DMS 273 (cell line): ENCODE results near the gene KBTBD13.

Source experiments
- DNase-seq: peaks from one replicate; lab custom pipeline; 2025; ENCODE audit not compliant: unreplicated experiment; lab: John Stamatoyannopoulos, UW

The KBTBD13 gene

DNA sequence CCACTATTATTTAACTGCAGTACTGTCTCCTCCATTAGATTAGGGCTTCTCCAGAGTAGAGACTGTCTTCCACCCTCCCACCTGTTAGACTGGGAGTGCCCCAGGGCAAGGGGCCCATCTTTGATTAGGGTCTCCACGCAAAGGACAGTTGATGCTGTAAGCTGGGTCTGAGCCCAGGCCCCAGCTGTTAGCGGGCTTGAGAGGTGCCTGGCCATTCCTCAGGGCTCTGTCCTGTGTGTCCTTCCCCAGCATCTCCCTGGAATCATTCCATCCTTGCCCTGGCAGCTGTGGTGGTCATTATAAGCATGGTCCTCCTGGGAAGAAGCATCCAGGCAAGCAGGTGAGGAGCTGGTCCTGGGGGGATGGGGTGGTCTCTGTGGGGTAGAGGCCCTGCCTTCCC is 25.3 kb upstream of the KBTBD13 start:
- no peak for DNase-seq

DNA sequence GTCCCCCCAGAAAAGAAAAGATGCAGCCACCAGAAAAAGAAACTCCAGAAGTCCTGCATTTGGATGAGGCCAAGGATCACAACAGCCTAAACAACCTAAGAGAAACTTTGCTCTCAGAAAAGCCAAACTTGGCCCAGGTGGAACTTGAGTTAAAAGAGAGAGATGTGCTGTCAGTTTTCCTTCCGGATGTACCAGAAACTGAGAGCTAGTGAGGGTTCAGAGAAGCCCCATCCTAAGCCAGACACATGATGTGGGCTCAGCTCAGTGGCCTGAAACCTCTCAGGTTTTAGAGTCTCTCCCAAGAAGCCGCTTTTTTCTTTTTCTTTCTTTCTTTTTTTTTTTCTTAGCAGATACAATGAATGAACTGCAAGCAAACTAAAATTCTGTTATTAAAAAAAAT is 23.6 kb upstream of the KBTBD13 start:
- no peak for DNase-seq

DNA sequence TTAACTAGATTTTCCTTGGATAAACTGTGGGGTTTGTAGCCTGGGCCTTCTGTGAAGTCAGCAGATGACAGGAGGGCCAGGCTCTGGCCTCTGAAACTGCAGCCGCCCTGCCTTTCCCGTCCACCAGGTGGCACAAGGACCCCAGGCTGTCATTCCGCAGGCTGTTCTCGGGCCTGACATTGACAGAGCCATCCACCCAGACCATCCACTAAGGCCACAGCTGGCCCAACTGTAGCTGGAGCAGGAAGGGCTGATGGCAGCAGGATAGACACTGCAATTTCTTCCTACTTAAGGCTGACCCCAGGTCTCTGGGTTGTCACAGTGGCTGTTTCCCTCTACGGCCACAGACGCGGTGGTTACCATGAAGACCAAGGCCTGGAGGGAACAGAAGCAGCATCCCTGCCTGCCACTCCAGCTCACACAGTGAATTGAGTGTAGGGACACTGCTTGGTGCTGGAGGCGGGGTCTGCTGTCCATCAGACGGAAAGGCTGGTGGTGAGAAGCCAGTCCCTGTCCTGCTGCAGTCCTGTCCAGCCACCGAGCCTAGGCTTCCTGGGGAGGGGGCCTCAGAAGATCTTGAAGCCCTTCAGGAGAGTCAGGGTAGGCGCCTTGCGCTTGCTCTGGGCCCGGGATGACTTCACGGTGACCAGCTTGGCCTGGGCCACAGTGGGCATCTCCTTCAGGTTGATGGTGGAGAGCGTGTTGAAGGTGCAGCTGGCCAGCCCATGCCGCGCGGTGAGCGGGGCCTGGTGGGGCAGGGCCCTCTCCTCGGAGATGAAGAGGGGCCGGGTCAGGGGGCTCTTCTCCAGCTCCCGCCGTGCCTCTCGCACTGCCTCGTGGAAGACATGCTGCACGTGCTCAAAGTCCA is 22.0 kb upstream of the KBTBD13 start:
- peak; percentile 75 for DNase-seq

DNA sequence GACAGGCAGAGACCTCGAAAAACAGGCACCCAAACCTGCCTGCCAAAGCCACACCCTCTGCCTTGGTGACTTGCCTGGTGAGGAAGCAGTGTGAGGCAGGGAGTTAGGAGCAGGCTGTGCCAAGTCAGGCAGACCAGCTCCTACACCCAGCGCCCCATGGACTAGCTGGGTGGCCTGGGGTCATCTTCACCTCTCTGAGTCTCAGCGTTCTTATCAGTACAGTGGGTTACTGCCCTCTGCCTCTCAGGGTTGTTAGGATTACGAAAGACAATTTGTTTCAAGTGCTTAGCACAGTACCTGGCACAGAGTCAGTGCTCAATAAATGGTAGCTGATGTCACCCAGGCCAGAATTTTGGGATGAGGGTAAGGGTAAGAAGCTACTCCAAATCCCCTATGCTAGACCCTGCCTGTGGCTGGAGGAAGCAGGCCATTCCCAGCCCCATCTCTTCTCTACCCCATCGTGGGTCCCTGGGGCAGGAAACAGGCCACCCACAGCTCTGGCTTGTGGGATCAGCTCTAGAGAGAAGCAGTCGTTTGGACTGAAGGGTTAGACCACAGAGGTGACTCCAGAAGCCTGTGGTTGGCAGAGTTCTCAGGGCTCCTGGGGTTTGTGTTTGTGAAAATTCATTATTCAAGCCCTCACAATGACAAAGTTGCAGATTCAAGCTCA is 21.2 kb upstream of the KBTBD13 start:
- DNase-seq, result no peak

DNA sequence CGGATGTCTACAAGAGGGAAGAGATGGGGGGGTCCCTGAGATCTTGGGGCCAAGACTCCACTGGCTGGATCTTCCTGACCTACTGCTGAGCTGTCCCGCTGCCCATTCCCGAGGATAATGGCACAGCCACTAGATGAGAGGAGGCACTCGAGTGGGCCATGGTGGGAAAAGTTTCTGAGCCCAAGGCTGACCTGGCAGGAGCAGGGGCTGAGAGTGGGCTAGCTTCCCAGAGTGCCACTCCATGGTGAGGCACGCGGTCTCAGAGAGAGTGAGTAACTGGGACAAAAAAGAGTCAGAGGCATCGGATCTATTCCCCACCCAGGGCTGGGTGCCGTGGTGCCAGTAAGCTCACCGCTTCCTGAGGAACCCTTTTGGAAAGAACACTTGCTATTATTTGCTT is 20.4 kb upstream of the KBTBD13 start:
- no peak for DNase-seq

DNA sequence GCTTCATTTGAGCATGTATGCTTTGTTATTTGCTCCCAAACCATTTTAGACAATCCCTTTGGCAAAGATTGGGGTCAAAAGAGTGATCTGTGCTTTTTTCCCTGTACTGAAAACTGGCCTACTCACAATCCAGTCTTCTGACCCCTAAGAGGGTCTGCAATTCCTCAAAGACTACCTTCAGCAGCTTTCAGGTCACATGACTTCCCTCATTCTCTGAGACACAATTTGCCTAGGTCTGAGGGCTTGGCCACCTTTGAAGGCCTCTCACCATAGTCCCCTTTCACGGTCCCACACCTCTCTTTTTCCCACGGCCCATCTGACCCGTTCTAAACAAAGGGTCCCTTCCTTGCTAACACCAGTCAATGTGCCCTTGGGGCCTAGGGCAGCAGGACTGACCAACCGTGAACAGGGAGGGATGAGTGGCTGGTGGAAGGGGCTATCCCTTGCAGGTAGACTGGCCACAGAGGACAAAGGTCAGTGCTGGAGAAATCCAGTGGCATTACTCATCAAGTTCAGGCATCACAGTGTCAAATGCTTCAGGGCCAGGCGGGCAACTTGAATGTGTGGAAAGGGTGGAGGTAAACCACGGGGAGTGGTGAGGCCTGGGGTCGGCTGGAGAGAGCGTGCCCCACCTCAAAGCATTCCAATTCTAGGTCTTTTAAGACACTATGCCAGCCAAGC is 19.5 kb upstream of the KBTBD13 start:
- DNase-seq, result no peak

DNA sequence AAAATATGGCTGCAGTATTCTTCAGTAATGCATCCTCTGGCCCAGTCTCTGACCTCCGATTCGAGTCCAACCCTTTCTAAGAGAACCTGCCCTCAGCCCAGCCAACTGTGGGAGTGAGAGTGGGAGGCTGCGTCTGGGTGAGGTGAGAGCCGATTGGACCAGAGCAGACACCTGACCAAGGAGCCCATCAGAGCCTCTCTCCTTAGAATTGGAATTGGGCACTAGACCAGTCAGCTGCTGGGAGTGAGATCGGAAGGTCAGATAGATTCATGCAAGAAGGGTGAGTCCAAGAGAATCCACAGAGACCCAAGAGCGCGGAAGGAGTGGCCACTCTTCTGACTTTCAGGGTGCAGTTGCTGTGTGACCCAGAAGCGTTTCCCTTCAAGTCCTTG is 19.0 kb upstream of the KBTBD13 start:
- DNase-seq, result no peak

DNA sequence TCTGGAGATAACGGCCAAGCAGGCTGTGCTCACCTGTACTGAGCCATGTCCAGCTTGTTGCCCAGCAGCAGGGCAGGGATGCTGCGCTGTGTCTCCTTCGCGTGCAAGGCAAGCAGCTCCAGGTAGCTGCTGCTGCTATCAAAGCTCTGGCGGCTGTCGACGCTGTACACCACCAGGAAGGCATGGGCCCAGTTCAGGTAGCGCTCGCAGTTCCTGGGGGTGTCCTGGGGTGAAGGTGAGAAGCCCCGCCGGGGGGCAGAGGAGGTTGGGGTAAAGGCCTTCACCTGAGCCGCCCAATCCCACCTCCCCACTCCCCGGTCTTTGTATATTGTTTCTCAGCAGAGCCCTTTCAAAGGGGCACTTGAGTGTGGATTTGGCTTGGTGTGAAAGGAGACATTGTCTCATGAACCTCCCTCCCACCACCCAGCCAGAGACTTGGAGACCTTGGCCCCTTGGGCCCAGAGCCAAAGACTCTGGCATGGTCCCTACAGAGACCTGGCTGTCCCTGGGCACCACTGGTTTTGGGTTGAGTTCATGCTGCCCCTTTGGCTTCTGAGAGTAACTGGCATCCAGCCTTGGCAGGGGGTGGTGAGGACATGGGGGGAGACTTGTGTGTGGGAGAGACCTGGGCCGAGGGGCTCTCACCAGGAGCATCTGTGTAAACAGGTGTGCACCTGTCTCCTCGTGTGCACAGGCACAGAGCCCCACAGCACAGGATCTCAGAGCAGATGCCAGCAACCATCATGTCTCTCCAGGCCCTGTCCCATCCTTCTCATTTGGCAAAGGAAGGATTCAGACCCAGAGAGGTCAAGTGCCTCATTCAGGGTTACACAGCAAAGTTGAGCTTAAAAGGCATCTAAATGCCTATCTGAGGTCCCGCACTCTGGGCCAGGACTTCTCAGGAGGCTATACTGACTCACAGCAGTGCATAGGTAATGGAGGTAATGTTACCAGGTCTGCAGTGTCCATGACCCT is 17.9 kb upstream of the KBTBD13 start:
- DNase-seq, result no peak

DNA sequence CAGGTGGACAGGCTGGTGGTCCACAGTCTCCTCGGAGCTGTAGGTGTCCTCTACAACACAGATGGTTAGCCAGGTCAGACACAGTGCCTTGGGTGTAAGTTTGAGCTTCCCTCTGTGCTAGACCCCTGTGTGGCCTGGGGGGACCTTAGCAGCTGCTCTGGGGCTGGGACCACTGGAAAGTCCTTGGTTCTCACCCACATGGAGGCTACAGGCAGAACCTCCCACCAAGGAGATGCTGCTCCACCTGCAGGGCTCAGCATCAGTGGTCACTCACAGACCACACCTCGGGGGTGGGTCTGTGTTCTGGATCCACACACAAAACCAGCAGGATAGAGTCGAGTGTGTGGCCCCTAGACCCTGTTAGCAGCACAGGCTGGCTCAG is 17.2 kb upstream of the KBTBD13 start:
- no peak for DNase-seq

DNA sequence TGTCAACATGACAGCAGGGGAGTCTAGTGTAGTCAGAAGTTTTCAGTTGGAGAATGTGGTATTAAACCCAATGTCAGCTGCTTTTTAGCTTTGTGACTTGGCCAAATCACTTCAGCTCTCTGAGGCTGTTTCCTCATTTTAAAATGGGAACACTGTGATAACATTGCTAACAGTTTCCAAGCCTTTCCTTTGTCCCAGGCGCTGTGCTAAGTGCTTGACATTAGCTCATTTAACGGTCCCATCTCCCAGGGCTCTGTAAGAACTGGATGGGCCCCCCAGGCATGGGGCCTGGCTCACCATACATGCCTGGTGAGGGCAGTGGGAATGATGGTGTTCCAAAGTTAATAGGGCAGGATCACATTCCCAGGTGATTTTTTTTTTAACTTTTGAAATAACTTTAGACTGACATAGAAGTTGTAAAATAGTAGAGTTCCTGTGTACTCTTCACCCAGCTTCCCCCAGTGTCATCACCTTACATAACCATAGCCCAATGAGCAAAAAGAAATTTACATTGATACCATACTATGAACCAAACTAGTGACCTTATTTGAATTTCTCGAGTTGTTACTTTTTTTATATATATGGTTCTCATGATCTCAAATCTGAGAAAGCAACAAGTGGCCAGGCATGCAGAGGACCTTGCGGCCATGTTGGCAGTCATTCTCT is 16.5 kb upstream of the KBTBD13 start:
- no peak for DNase-seq

DNA sequence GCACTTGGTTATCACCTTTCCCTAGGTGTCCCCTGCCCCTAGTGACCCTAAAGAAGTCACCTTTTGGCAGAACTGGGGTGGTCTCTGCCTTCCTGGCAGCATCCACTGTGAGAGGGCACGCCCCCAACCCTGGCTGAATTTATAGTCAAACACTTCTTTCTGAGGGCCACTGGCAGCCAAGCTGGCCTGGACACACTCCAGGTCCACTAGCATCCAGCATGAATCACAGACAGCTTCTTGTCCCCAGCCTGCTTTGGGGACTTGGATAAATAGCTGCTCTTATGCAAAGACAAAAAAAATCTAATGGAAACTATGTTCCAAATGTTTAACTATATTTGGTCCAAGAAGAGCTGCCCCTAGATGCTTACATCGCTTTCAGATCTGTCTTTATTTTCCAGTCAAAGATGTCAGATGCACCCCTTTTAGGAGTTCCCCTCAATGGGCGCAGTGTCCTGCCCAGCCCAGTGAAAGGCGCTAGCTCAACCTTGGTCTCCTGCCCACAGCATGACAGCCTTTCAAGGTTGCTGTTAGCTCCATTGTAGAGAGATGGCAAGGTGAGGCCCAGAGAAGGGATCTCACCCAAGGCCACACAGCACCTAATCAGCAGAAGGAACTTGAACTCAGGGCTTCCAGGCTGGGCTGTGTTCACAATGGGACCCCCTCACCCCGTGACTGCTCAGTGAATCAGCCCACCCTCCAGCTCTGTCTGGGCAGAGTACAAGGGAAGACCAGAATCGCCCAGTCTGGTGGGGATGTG is 15.7 kb upstream of the KBTBD13 start:
- no peak for DNase-seq

DNA sequence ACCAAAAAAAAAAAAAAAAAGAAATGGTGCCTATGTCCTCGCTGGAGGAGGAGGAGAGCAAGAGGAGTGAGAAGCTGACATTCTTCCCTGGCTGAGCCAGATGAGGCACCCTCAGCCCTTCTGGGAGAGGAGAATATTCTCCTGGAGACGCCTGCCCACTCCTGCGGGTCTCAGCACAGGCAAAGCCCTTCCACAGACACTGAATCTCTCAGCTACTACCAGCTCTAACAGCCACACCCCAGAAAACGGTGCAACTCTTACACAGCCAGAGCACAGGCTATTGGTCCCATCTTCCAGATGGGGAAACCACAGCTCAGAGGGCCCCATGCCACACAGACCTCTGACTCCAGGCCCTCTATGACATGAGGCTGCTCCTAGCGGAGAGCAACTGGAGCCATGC is 14.5 kb upstream of the KBTBD13 start:
- no peak for DNase-seq

DNA sequence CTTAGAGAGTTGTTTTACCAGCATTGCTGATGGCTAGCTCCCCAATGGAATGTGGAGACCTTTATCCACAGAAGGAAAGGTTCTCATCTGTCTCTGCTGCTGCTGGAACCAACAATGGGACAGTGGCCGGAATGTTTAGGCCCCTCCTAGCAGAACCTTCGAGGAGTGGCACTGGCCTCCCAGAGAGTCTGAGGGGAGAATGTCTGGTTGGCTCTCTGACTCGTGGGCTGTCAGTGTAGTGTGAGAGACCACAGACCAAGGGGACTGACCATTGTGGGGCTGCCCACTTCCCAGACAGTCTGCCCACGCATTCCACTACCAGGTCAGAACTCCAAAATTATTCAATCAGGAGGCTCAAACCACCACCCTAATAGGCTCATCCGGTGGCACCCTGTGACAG is 13.8 kb upstream of the KBTBD13 start:
- DNase-seq, result no peak

DNA sequence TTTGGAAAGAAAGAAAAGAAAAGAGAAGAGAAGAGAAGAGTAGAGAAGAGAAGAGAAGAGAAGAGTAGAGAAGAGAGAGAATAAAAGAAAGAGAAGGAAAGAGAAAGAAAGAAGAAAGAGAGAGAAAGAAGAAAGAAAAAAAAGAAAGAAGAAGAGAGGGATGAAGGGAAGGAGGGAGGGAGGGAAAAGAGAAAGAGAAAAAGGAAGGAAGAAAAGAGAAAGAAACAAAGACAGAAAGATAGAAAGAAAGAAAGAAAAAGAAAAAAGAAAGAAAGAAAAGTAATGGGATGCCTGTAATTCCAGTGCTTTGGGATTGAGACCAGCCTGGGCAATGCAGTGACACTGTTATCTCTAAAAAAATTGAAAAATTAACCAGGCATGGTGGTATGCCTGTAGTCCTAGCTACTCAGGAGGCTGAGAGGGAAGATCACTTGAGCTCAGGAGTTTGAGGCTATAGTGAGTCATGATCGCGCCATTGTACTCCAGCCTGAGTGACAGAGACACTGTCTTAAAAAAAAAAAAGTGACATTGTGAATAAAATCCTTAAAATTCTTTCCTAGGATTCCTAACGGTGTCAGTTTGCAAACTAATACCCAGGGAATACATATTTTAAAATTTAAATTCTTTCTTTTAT is 10.4 kb upstream of the KBTBD13 start:
- DNase-seq, result no peak

DNA sequence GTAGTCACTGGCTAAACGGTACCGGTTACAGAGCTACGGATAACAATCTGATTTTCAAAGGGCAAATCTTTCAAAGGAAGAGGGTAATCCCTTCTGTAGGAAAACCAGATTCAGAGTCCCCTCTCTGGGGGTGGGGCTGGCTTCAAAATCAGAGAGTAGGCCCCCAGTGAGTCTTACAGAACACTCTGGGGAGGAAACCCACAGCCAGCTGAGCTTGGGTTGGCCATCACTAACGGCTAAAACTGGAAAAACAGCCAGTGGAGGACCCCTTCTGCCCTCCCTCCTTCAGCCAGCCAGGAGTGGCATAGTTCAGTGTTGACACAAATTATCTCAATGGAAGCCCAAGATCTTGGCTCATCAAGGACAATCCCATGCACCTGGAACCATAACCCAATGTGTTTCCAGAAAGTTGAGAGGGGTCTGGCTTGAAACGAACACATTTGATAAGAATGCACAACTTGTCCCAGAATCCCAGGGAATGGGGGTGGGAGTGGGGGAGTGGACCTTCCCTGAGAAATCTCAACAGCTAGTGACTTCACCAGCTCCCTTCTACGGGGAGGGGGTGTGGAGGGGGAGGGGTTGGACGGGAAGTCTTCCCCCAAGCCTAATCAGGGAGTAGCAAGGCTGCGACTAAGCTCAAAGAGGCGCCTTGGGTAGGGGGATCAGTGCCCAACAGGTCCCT is 9.8 kb upstream of the KBTBD13 start:
- DNase-seq, result no peak

DNA sequence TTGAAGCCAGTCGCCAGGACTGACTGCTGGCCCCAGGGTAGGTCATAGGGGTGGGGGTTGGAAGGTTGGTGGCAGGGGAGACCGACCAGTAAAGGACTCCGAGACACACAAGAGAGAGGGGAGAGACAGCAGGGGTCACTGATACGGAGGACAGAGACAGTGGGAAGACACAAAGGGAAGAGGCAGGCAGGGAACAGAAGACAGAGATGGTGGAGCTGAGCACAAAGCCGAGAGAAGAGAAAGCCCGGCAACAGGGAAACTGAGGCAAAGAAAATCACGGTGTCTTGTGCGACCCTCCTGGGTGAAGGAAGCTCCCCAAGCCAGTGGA is 9.3 kb upstream of the KBTBD13 start:
- no peak for DNase-seq

DNA sequence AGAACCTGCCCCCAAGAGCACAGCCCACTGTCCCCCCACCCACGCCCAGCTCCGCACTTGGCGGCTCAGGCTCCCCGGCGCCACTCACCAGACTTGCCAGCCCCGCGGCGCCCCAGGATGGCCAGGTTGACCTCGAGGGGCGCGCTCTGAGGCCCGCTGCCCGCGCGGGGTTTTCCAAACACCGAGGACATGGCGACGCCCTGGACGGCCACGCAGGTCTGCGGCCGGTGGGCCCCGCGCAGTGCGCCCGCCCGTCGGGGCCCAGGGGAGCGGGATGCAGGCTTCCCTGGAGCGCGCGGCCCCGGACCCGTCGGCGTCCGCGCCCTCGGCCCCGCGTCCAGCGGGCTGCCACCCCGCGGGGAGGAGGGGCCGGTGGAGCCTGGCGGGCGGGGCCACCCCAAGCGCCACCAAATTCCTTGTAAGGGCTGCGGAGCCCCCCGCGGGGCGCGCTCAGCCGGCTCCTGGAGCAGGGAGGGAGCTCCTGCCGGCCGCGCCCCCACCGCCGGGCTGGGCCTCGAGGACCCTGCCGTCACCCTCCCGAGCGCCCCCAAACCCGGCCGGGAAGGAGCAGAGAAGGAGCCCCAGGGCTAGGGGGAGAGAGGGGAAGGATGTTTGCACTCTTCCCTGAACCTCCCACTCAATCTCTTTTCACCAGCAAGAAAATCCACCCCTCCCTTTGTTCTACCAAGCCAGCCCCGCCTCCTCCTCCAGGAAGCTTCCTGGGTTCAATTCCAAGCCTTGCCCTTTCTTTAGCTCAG is 8.7 kb upstream of the KBTBD13 start, which contains the start of gene RASL12:
Gene RASL12 (minus strand): TSS at position 347 of the 758 bp plus-strand sequence. CDS start 156 bp downstream, at position 191.
- DNase-seq, result no peak

DNA sequence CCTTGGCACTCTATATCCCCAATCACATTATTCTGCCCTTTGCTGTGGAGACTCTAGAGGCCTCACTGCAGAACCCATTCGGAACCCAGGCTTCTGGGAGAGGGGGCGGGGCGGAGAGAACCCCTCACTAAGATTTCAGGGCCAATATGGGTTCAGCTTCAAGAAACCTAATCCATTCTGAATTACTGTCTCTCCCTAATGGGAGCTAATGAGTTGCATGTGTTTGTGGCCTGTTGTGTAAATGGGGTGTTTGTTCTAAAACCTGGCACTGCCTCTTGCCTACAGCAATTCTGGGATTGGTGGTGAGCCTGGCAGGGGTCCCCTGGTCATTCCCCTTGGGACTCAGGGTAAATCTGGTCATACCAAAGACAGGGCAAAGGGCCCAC is 8.2 kb upstream of the KBTBD13 start:
- no peak for DNase-seq
